Keratinocyte (primary cell): Measurements from ENCODE around the gene EPM2AIP1.

Experiments
- CTCF ChIP-seq, 3 experiments: IDR thresholded peaks in 1 of 3; conservative IDR thresholded peaks in 1 of 3; optimal IDR thresholded peaks in 1 of 3; 2 replicates in 2 of 3; 3 replicates in 1 of 3; pipeline versions ENCODE3 to v1.5.1; 2011; ENCODE audit warnings: low read length in 3 of 3, mild to moderate bottlenecking in 3 of 3, moderate library complexity in 2 of 3, control low read depth in 1 of 3, inconsistent platforms in 1 of 3; ENCODE audit not compliant: insufficient read depth in 2 of 3; ENCODE audit errors: extremely low read depth in 1 of 3
- EZH2 ChIP-seq: IDR thresholded peaks from one replicate; pipeline ENCODE4 v1.6.1; 2012; ENCODE audit warnings: inconsistent platforms, mild to moderate bottlenecking, low read length, moderate library complexity

DNA sequence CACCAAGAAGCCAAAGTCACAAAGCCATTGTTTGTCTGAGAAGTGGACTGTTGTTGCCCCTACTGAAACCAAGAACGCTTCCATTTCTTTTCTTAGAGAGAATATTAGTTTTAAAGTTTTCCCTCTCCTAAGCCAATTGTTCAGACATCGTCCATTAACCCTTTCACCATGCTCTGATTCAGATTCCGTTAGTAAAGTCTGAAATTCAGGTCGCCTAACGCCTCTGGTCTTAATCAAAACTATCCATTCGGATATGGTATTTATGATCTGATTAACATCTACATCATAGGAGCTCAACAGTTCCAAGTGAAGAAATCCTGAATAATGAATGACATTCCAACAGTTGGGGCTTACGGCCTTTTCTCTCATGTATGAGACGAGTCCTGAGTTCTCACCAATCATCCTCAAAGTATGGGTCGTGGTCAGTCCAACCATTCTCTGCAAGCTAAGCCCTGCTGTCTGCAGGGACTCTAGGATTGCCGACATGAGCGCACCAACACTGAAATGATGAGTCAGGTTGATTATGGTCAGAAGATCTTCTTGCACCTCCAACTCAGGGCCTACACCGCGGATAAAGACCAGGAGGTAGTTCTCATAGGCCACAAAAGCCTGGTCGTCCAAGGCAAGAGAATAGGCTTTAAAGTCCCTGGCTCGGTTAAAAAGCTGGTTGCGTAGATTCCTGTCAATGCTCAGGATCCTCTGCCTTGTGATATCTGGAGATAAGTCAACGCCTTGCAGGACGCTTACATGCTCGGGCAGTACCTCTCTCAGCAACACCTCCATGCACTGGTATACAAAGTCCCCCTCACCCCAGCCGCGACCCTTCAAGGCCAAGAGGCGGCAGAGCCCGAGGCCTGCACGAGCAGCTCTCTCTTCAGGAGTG lies 767 bp downstream of the EPM2AIP1 start:
- TF ChIP-seq CTCF (optimal IDR thresholded peaks at IDR 0.05 in 1 of 3, IDR thresholded peaks at IDR 0.05 in 1 of 3, conservative IDR thresholded peaks at IDR 0.05 in 1 of 3; ENCODE audit: extremely low read depth in 1 of 3, insufficient read depth in 2 of 3, low read length in 3 of 3) (no peak), EZH2 (no peak)
